ENCODE measurements around the gene KCTD3. TPM values are rescaled to one million over a fixed set of nuclear protein-coding genes. Genes with fewer than 3 reads are reported as not detected.

Gene KCTD3
- total and polyA plus RNA-seq, 2 experiments from 2014 or later: 36.7 to 61.2 TPM

GRCh38 chr1:215647738-215648137 is 80.6 kb downstream of the KCTD3 start:
- Histone ChIP-seq H3K79me2 (no peaks in the 10 kb centered on the region), H4K20me1 (ENCODE audit: insufficient read depth, poor library complexity, severe bottlenecking) (no peaks in the 10 kb centered on the region), H3K4me2 (no peak overlapping the region), H3K9me3 (ENCODE audit: low read depth) (no peaks in the 10 kb centered on the region), H3K4me3 (no peak overlapping the region), H3K9me2 (replicated peaks; ENCODE audit: insufficient read depth) (peaks cover 3% of the 10 kb centered on the region), H3K27me3 (no peaks in the 10 kb centered on the region), H2AFZ (no peak overlapping the region), H3K27ac (no peak overlapping the region), H3K36me3 (replicated peaks; ENCODE audit: insufficient read depth, low read depth) (no peaks in the 10 kb centered on the region), H3K4me1 (ENCODE audit: insufficient read depth) (no peaks in the 10 kb centered on the region)
- TF ChIP-seq EZH2phosphoT487 (IDR thresholded peaks at IDR 0.05; ENCODE audit: low read depth, severe bottlenecking, unreplicated experiment) (no peak), CTCF (IDR thresholded peaks at IDR 0.05; ENCODE audit: poor library complexity) (no peak), EZH2 (IDR thresholded peaks at IDR 0.05; ENCODE audit: borderline replicate concordance) (no peak)
- DNase-seq (ENCODE audit: low spot score): no peak
- 60% methylated on average over 3 of the region's 3 CpGs for WGBS (ENCODE audit: low lambda C conversion rate, missing lambda C conversion rate)

DNA sequence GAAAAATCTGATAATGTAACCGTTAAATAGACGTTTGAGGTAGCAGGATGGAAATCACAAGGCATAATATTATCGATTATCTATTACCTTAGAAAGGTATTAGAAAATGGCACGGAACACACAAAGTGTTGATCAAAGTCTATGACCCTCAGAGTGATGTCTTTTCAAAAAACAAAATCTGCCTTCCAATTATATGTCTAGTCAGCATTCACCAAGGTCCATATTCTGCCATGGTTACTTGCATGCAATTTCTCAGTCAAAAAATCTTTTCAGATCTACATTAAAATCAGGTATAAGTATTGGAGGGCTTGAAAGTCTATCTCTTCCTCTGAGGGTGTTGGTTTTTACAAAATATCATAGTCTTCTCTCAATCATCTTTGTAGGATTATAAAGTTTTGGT is 81.9 kb downstream of the KCTD3 start:
- H3K4me2 ChIP-seq: no peak overlapping the region
- no peaks in the 10 kb centered on the region for H3K9me3 ChIP-seq (ENCODE audit: low read depth)
- no peaks in the 10 kb centered on the region for H3K9me2 ChIP-seq (replicated peaks; ENCODE audit: insufficient read depth)
- H3K27ac ChIP-seq: no peak overlapping the region
- H3K36me3 ChIP-seq (replicated peaks; ENCODE audit: insufficient read depth, low read depth): no peaks in the 10 kb centered on the region
- TF ChIP-seq CTCF (IDR thresholded peaks at IDR 0.05; ENCODE audit: poor library complexity): no peak
- TF ChIP-seq EZH2 (IDR thresholded peaks at IDR 0.05; ENCODE audit: borderline replicate concordance): no peak
- TF ChIP-seq EZH2phosphoT487 (IDR thresholded peaks at IDR 0.05; ENCODE audit: low read depth, severe bottlenecking, unreplicated experiment): no peak
- no peaks in the 10 kb centered on the region for H3K4me1 ChIP-seq (ENCODE audit: insufficient read depth)
- no peaks in the 10 kb centered on the region for H3K79me2 ChIP-seq
- WGBS (ENCODE audit: low lambda C conversion rate, missing lambda C conversion rate): 94% methylated on average over 4 of the region's 4 CpGs
- no peak for DNase-seq (ENCODE audit: low spot score)
- H4K20me1 ChIP-seq (ENCODE audit: insufficient read depth, poor library complexity, severe bottlenecking): no peaks in the 10 kb centered on the region
- no peak overlapping the region for H3K4me3 ChIP-seq
- no peaks in the 10 kb centered on the region for H3K27me3 ChIP-seq
- H2AFZ ChIP-seq: no peak overlapping the region

DNA sequence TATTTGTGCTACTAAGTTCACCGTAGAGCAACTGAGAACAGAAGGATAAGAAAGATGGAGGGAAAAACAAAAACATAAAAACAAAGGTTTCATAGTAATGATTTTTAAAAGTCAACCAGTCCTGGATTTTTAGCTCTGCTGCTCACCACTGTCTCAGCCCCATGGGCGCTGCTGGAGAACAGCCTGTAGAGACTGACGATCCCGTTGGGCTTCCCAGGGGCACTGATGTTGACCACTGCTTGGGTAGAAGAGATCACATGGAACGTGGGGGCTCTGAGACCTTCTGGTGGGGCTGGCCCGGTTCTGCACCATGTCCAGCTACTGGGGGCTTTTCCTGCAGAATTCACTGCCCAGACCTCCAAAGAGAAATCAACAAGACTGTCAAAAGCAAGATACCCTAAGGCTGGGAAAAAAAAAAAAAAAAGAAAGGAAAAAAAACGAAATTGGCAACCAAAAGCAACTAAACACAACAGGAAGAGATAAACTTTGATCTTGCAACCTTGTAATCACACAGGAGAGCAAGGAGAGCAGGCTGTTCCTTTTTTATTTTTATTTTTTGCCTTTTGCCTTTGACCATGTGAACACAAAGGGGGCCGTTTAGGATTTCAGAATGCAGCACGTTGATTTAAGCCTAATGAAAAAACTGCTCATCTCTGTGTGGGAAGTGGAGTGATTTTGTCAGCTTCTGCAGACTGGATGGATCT is 83.5 kb downstream of the KCTD3 start:
- Histone ChIP-seq H3K9me3 (ENCODE audit: low read depth) (no peaks in the 10 kb centered on the region), H3K4me3 (no peak overlapping the region), H3K27ac (no peak overlapping the region), H3K27me3 (no peaks in the 10 kb centered on the region), H3K9me2 (replicated peaks; ENCODE audit: insufficient read depth) (no peaks in the 10 kb centered on the region), H2AFZ (no peak overlapping the region), H4K20me1 (ENCODE audit: insufficient read depth, poor library complexity, severe bottlenecking) (no peaks in the 10 kb centered on the region), H3K4me2 (no peak overlapping the region), H3K79me2 (no peaks in the 10 kb centered on the region), H3K4me1 (ENCODE audit: insufficient read depth) (no peaks in the 10 kb centered on the region), H3K36me3 (replicated peaks; ENCODE audit: insufficient read depth, low read depth) (no peaks in the 10 kb centered on the region)
- 71% methylated on average over 9 of the region's 9 CpGs for WGBS (ENCODE audit: low lambda C conversion rate, missing lambda C conversion rate)
- TF ChIP-seq CTCF (IDR thresholded peaks at IDR 0.05; ENCODE audit: poor library complexity) (no peak), EZH2phosphoT487 (IDR thresholded peaks at IDR 0.05; ENCODE audit: low read depth, severe bottlenecking, unreplicated experiment) (no peak), EZH2 (IDR thresholded peaks at IDR 0.05; ENCODE audit: borderline replicate concordance) (no peak)
- no peak for DNase-seq (ENCODE audit: low spot score)
